ENCODE measurements around the gene FOXD1.
A peak's percentile ranks its signal among the peaks of the same experiment; 100 is the strongest.
"Not testable (repeated sequence)": the region's sequence is repeated elsewhere in the genome, so short reads cannot be mapped to it uniquely, and the experiment has no call there.

The FOXD1 gene

GRCh38 chr5:73448463-73449136 lies at the start of gene FOXD1:
TSS of gene FOXD1 (minus strand) at chr5:73448777. CDS start at chr5:73448362, 415 bp downstream.
- peak within 1 kb of the TSS; percentile 82 for H3K4me3 Mint-ChIP-seq
- H3K4me1 Mint-ChIP-seq = peaks cover 19% of the 10 kb centered on the region
- peaks cover 3% of the 10 kb centered on the region for H3K36me3 Mint-ChIP-seq (ENCODE audit: low read depth)
- ATAC-seq = peak; percentile 84
- peaks cover 9% of the 10 kb centered on the region for H3K9me3 Mint-ChIP-seq
- peak; percentile 61 for DNase-seq
- peaks cover 84% of the 10 kb centered on the region for H3K27me3 Mint-ChIP-seq
- no peak within 1 kb of the TSS for H3K27ac Mint-ChIP-seq

DNA sequence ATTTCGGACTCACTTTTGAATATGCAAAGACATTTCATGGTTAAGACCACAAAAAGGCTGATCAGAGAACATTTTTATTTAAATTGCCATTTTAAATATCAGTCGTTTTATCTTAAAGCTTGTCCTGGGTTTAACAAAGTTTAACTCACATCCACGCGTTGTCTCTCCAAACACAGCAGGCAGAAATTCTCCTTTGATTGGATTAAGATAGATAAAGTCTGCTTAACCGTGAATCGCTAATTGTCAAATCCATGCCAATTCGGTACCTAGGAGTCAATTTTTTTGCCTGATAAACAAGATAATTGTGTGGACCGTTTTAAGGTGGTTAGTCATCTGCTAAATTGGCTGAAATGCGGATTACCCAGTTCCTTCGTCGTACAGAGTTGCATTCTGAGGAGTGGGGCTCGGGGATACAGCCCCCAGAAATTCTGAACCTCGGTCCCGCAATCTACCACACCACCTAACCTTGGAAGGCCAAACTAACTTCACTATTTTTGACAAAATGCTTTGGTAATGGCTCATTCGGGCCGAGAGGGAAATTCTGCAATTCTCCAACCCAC lies 49.0 kb upstream of the FOXD1 start:
- DNase-seq = no peak
- H3K9me3 Mint-ChIP-seq = no peaks in the 10 kb centered on the region
- peaks cover 10% of the 10 kb centered on the region for H3K27me3 Mint-ChIP-seq
- peak overlapping the region; percentile 95 for H3K4me3 Mint-ChIP-seq
- peak overlapping the region; percentile 98 for H3K27ac Mint-ChIP-seq
- no peak for ATAC-seq
- H3K36me3 Mint-ChIP-seq (ENCODE audit: low read depth) = peaks cover 43% of the 10 kb centered on the region
- peaks cover 39% of the 10 kb centered on the region for H3K4me1 Mint-ChIP-seq

- Mint-ChIP-seq H3K4me1 (peaks cover 34% of the 10 kb centered on the region), H3K27ac (peak overlapping the region; percentile 98)
Observed at GRCh38 chr5:73496984-73497457, 48.4 kb upstream of the FOXD1 start.

DNA sequence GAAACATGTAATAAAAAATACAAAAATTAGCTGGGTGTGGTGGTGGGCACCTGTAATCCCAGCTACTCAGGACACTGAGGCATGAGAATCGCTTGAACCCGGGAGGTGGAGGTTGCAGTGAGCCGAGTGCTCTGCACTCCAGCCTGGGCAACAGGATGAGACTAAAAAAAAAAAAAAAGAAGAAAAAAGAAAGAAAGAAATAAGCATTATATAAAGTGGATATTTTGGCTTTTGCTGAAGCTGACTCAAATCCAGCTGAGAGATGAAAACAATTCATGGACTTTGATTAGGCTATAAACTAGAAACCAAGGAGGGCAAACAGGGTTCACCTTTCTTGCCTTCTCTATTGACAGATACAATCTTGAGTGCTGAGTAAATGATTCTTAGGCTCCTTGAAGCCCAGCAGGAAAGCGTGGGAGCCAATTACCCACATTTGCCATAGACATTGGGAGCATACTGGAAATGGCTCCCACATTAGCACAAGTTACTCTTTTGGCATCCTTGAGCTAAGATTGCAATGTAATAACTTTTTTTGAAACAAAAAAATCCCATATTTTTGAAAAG lies 47.3 kb upstream of the FOXD1 start:
- Mint-ChIP-seq H3K36me3 (ENCODE audit: low read depth) (peaks cover 26% of the 10 kb centered on the region), H3K27ac (no peak overlapping the region), H3K9me3 (no peaks in the 10 kb centered on the region), H3K27me3 (peaks cover 18% of the 10 kb centered on the region), H3K4me3 (no peak overlapping the region), H3K4me1 (peaks cover 27% of the 10 kb centered on the region)
- ATAC-seq (no peak), DNase-seq (no peak)

More at GRCh38 chr5:73496984-73497457, 48.4 kb upstream of the FOXD1 start:
- peaks cover 37% of the 10 kb centered on the region for H3K36me3 Mint-ChIP-seq (ENCODE audit: low read depth)
- peaks cover 13% of the 10 kb centered on the region for H3K27me3 Mint-ChIP-seq
- H3K9me3 Mint-ChIP-seq = no peaks in the 10 kb centered on the region
- peak overlapping the region; percentile 95 for H3K4me3 Mint-ChIP-seq
- DNase-seq = no peak
- ATAC-seq = no peak

DNA sequence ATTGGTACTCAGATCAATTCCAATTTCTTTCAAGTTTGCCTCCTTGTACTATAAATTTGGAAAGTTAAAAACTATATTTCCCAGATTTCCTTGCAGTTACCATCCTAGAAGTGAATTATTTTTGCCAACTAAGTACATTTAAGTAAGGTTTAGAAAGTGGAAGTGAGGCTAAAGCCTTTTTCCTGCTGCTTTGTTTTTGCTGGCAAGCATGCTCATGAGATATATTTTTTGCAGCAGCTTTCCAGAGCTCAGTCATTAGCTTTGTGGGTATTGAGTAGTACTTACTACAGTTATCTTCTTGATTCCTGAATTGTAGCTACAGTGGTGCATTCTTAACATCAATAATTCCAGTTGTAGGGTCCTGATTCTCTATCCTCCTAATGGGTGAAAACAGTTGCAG lies 46.1 kb upstream of the FOXD1 start:
- H3K36me3 Mint-ChIP-seq (ENCODE audit: low read depth) = peaks cover 15% of the 10 kb centered on the region
- H3K9me3 Mint-ChIP-seq = no peaks in the 10 kb centered on the region
- H3K4me1 Mint-ChIP-seq = peaks cover 16% of the 10 kb centered on the region
- H3K4me3 Mint-ChIP-seq = no peak overlapping the region
- DNase-seq = no peak
- H3K27ac Mint-ChIP-seq = no peak overlapping the region
- peaks cover 21% of the 10 kb centered on the region for H3K27me3 Mint-ChIP-seq
- ATAC-seq = no peak

DNA sequence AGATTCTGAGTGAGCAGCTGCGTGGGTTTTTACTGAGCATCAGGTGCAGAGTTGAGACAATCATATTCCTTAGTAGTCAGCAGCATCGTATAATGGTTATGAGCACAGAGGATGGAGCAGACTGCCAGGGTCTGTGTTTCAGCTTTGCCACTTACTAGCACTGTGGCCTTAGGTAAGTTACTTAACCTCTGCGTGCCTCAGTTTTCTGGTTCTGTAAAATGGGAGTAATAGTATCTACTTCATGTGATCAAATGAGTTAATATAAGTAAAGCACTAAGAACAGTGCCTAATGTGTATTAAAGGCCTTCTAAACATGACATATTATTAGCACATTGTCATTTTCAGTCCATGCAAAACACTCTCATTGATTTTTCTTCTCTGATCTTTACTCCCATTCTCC lies 44.8 kb upstream of the FOXD1 start:
- H3K36me3 Mint-ChIP-seq (ENCODE audit: low read depth) = peaks cover 5% of the 10 kb centered on the region
- DNase-seq = no peak
- no peaks in the 10 kb centered on the region for H3K9me3 Mint-ChIP-seq
- no peak overlapping the region for H3K4me3 Mint-ChIP-seq
- peaks cover 9% of the 10 kb centered on the region for H3K4me1 Mint-ChIP-seq
- no peak for ATAC-seq
- no peak overlapping the region for H3K27ac Mint-ChIP-seq
- H3K27me3 Mint-ChIP-seq = peaks cover 21% of the 10 kb centered on the region

GRCh38 chr5:73491155-73491554 lies 42.6 kb upstream of the FOXD1 start:
- no peak for ATAC-seq

DNA sequence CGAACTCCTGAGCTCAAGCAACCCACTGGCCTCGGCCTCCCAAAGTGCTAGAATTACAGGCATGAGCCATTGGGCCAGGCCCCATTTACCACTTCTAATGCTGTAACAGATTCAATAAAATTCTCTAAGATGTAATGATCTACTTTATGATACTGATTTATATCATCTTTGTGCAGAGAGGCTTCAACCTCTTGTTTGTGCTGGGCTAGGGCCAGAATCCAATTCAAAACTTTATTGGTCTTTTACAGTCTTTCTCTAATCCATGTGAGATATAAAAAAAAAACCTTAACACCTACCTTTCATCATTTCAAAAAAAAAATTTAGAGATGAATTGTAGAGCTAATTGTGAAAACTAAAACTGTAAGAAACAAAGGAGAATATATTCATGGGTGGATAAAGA lies 41.5 kb upstream of the FOXD1 start:
- Mint-ChIP-seq H3K9me3 (no peaks in the 10 kb centered on the region), H3K27ac (no peak overlapping the region), H3K4me1 (no peaks in the 10 kb centered on the region), H3K27me3 (peaks cover 35% of the 10 kb centered on the region), H3K4me3 (no peak overlapping the region), H3K36me3 (ENCODE audit: low read depth) (no peaks in the 10 kb centered on the region)
- DNase-seq (no peak), ATAC-seq (no peak)

More at GRCh38 chr5:73491155-73491554, 42.6 kb upstream of the FOXD1 start:
- DNase-seq = no peak
- Mint-ChIP-seq H3K4me3 (no peak overlapping the region), H3K4me1 (no peaks in the 10 kb centered on the region), H3K27ac (no peak overlapping the region), H3K36me3 (ENCODE audit: low read depth) (no peaks in the 10 kb centered on the region), H3K9me3 (no peaks in the 10 kb centered on the region), H3K27me3 (peaks cover 29% of the 10 kb centered on the region)

DNA sequence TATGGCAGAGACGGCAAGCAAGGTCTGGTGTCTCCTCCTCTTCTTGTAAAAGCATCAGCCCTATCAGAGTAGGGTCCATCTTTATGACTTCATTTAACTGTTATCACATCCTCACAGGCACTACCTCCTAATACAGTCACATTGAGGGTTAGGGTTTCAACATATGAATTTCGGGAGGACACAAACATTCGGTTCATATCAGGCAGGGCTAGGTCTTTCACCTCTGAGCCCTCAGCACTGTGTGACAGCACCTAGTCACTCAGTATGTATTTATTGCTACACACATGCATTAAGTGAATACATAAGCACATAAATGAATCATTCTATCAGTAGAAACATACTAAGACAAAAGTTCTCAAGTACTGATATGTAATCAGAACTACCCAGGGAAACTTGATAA lies 40.2 kb upstream of the FOXD1 start:
- Mint-ChIP-seq H3K4me3 (no peak overlapping the region), H3K27ac (no peak overlapping the region), H3K36me3 (ENCODE audit: low read depth) (no peaks in the 10 kb centered on the region), H3K4me1 (no peaks in the 10 kb centered on the region), H3K9me3 (no peaks in the 10 kb centered on the region), H3K27me3 (peaks cover 31% of the 10 kb centered on the region)
- ATAC-seq (no peak), DNase-seq (no peak)

- no peaks in the 10 kb centered on the region for H3K36me3 Mint-ChIP-seq (ENCODE audit: low read depth)
- no peak overlapping the region for H3K4me3 Mint-ChIP-seq
- no peak for ATAC-seq
- H3K27me3 Mint-ChIP-seq = peaks cover 26% of the 10 kb centered on the region
- DNase-seq = no peak
- H3K27ac Mint-ChIP-seq = no peak overlapping the region
- H3K4me1 Mint-ChIP-seq = no peaks in the 10 kb centered on the region
- no peaks in the 10 kb centered on the region for H3K9me3 Mint-ChIP-seq
Observed at GRCh38 chr5:73487815-73488214, 39.2 kb upstream of the FOXD1 start.

DNA sequence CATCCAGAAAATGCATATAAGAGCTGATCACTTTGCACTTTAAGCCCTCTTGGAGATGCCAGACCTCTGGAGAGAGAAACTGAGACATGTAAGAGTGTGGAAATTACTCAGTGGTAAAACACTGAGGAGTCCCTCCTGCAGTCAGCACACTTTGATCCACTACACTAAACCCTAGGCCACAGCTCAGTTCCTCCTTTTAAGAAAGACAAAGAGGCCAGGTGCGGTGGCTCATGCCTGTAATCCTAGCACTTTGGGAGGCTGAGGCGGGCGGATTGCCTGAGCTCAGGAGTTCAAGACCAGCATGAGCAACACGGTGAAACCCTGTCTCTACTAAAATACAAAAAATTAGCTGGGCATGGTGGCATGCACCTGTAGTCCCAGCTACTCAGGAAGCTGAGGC lies 38.7 kb upstream of the FOXD1 start:
- not testable (repeated sequence) for H3K27ac Mint-ChIP-seq, H3K4me3 Mint-ChIP-seq, ATAC-seq

DNA sequence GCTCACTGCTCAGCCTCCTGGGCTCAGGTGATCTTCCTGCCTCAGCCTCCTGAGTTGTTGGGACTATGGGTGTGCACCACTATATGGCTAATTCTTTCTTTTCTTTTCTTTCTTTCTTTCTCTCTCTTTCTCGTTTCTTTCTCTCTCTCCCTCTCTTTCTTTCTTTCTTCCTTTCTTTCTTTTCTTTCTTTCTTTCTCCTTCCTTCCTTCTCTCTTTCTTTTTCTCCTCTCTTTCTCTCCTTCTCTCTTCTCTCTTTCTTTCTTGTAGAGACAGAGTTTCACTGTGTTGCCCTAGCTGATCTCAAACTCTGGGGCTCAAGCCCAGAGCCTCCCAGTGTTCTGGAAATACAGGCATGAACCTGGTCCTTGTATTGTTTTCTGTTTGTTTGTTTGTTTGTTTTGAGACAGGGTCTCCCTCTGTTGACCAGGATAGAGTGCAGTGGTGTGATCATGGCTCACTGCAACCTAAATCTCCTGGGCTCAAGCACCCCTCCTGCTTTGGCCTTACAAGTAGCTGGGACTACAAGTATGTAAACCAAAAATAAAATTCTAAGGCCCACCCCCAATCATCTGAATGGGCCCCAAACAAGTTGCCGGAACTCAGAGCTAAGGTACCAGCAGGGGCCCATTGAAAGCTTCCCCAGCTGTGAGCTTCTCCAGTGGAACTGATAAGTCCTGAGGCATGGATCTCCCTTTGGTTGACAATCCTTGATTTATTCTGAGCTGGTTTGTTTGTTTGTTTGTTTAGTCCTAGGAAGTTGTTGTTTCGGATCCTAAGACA lies 37.7 kb upstream of the FOXD1 start:
- H3K27me3 Mint-ChIP-seq = peaks cover 24% of the 10 kb centered on the region
- no peaks in the 10 kb centered on the region for H3K36me3 Mint-ChIP-seq (ENCODE audit: low read depth)
- H3K9me3 Mint-ChIP-seq = no peaks in the 10 kb centered on the region
- ATAC-seq (no peak), DNase-seq (no peak)
- no peaks in the 10 kb centered on the region for H3K4me1 Mint-ChIP-seq
- no peak overlapping the region for H3K27ac Mint-ChIP-seq
- H3K4me3 Mint-ChIP-seq = no peak overlapping the region

More for the DNA sequence above, 38.7 kb upstream of the FOXD1 start:
- not testable (repeated sequence) for H3K36me3 Mint-ChIP-seq (ENCODE audit: low read depth); H3K4me1 Mint-ChIP-seq; H3K9me3 Mint-ChIP-seq; DNase-seq
- H3K27me3 Mint-ChIP-seq = peaks cover 24% of the 10 kb centered on the region

DNA sequence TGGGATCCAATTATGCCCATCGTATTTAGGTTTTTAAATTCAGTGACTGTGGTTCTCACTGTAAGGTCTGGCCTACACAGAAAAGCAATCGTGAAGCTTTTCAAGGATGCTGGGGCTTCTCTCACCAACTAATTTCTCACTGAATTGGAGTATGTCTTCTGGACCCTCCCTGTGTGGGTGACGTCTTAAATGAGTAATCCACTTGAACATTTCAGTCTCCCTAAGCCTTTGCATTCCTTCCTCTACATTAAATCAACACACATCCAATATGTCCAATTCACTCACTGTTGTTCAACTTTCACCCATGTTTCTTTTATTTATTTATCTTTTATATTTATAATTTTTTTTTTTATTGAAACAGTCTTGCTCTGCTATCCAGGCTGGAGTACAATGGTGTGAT lies 37.1 kb upstream of the FOXD1 start:
- Mint-ChIP-seq H3K9me3 (no peaks in the 10 kb centered on the region), H3K27me3 (peaks cover 22% of the 10 kb centered on the region), H3K4me1 (no peaks in the 10 kb centered on the region), H3K27ac (no peak overlapping the region), H3K4me3 (no peak overlapping the region), H3K36me3 (ENCODE audit: low read depth) (no peaks in the 10 kb centered on the region)
- no peak for ATAC-seq
- DNase-seq = no peak

DNA sequence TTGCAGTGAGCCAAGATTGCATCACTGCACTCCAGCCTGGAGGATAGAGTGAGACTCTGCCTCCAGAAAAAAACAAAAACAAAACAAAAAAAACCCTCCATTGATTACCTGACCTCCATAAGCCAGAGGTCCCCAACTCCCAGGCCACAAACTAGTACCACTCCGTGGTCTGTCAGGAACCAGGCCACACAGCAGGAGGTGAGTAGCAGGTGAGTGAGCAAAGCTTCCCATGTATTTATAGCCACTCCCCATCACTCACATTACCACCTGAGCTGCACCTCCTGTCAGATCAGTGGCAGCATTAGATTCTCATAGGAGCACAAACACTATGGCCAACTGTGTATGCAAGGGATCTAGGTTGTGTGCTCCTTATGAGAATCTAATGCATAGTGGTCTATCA lies 35.9 kb upstream of the FOXD1 start:
- peaks cover 23% of the 10 kb centered on the region for H3K27me3 Mint-ChIP-seq
- H3K4me1 Mint-ChIP-seq = no peaks in the 10 kb centered on the region
- DNase-seq = no peak
- no peak for ATAC-seq
- no peaks in the 10 kb centered on the region for H3K36me3 Mint-ChIP-seq (ENCODE audit: low read depth)
- no peak overlapping the region for H3K27ac Mint-ChIP-seq
- no peaks in the 10 kb centered on the region for H3K9me3 Mint-ChIP-seq
- H3K4me3 Mint-ChIP-seq = no peak overlapping the region
